ENCODE data around the gene AQP1. TPM values are rescaled to one million over a fixed set of nuclear protein-coding genes. Genes with fewer than 3 reads are reported as not detected.

The AQP1 gene
- total RNA-seq, 1 experiment from 2014 or later, result 1.2 TPM

- no peaks in the 10 kb centered on the region for H3K9me3 ChIP-seq (ENCODE audit: low read length)
- no peaks in the 10 kb centered on the region for H3F3A ChIP-seq (ENCODE audit: low read length, unreplicated experiment)
- no peaks in the 10 kb centered on the region for H3K9me2 ChIP-seq (replicated peaks; ENCODE audit: low read length)
- no peaks in the 10 kb centered on the region for H3K36me3 ChIP-seq (ENCODE audit: low read depth, low read length)
- no peak for TF ChIP-seq CTCF (conservative IDR thresholded peaks at IDR 0.05; ENCODE audit: low read depth, low read length)
- no peak for TF ChIP-seq EZH2 (IDR thresholded peaks at IDR 0.05; ENCODE audit: low read length, unreplicated experiment)
- no peak for TF ChIP-seq EZH2phosphoT487 (IDR thresholded peaks at IDR 0.05; ENCODE audit: borderline replicate concordance, low read length)
- CTCF ChIA-PET, result interaction anchor here (1.2 kb wide), 1 partner anchor 188 kb away, joined by 3 read pairs; no protein-coding TSS in a partner anchor
- no peaks in the 10 kb centered on the region for H4K20me1 ChIP-seq (ENCODE audit: low read length)
- no TSS peak for BruUV-seq (replicated peaks)
- DNase-seq (no peak), ATAC-seq (no peak)
- H3K4me1 ChIP-seq (ENCODE audit: insufficient read depth, low read length), result 0 out of 2 replicates have a peak, but pooled peaks cover 5% of the 10 kb centered on the region
- no peak overlapping the region for H3K9ac ChIP-seq (ENCODE audit: low read length)
- no peak overlapping the region for H3K4me3 ChIP-seq (ENCODE audit: low read length)
- H3K27ac ChIP-seq (ENCODE audit: low read length), result no peak overlapping the region
- no peak overlapping the region for H2AFZ ChIP-seq (ENCODE audit: low read length)
- intact Hi-C loops (cut with micrococcal nuclease), result no loop called here
- POLR2A ChIA-PET (ENCODE audit: unreplicated experiment), result no interaction called here
- H3K27me3 ChIP-seq (ENCODE audit: low read length), result peaks cover 2% of the 10 kb centered on the region; the same call in 1 of the 2 replicates
- H3K79me2 ChIP-seq (ENCODE audit: low read length), result no peaks in the 10 kb centered on the region
- H3K4me2 ChIP-seq (ENCODE audit: low read length), result no peak overlapping the region
Observed at GRCh38 chr7:30934732-30935568, 23.3 kb downstream of the AQP1 start.

- Histone ChIP-seq H3K36me3 (ENCODE audit: low read depth, low read length) (no peaks in the 10 kb centered on the region), H4K20me1 (ENCODE audit: low read length) (no peaks in the 10 kb centered on the region), H3K9ac (ENCODE audit: low read length) (no peak overlapping the region), H3K79me2 (ENCODE audit: low read length) (no peaks in the 10 kb centered on the region), H3K27ac (ENCODE audit: low read length) (no peak overlapping the region), H2AFZ (ENCODE audit: low read length) (no peak overlapping the region), H3K9me2 (replicated peaks; ENCODE audit: low read length) (no peaks in the 10 kb centered on the region), H3K27me3 (ENCODE audit: low read length) (peaks cover 6% of the 10 kb centered on the region), H3K4me1 (ENCODE audit: insufficient read depth, low read length) (0 out of 2 replicates have a peak, but pooled peaks cover 5% of the 10 kb centered on the region), H3K4me3 (ENCODE audit: low read length) (no peak overlapping the region), H3F3A (ENCODE audit: low read length, unreplicated experiment) (no peaks in the 10 kb centered on the region), H3K4me2 (ENCODE audit: low read length) (no peak overlapping the region), H3K9me3 (ENCODE audit: low read length) (no peaks in the 10 kb centered on the region)
- TF ChIP-seq EZH2phosphoT487 (IDR thresholded peaks at IDR 0.05; ENCODE audit: borderline replicate concordance, low read length) (no peak), CTCF (conservative IDR thresholded peaks at IDR 0.05; ENCODE audit: low read depth, low read length) (no peak), EZH2 (IDR thresholded peaks at IDR 0.05; ENCODE audit: low read length, unreplicated experiment) (no peak)
- no TSS peak for BruUV-seq (replicated peaks)
- ChIA-PET POLR2A (ENCODE audit: unreplicated experiment) (no interaction called here), CTCF (interaction anchor here (1.2 kb wide), 1 partner anchor 187 kb away, joined by 3 read pairs; no protein-coding TSS in a partner anchor)
- intact Hi-C loops (cut with micrococcal nuclease), result no loop called here
- no peak for ATAC-seq
- no peak for DNase-seq
Observed at GRCh38 chr7:30935569-30935877, 23.9 kb downstream of the AQP1 start.

- no TSS peak for BruUV-seq (replicated peaks)
- H3K79me2 ChIP-seq (ENCODE audit: low read length), result no peaks in the 10 kb centered on the region
- no peaks in the 10 kb centered on the region for H3K9me3 ChIP-seq (ENCODE audit: low read length)
- intact Hi-C loops (cut with micrococcal nuclease), result no loop called here
- H3K27ac ChIP-seq (ENCODE audit: low read length), result no peak overlapping the region
- ChIA-PET POLR2A (ENCODE audit: unreplicated experiment) (no interaction called here), CTCF (interaction anchor here (0.6 kb wide), 1 partner anchor 140 kb away, joined by 6 read pairs; no protein-coding TSS in a partner anchor)
- H3K9ac ChIP-seq (ENCODE audit: low read length), result no peak overlapping the region
- ATAC-seq, result no peak
- no peaks in the 10 kb centered on the region for H3K9me2 ChIP-seq (replicated peaks; ENCODE audit: low read length)
- no peak overlapping the region for H2AFZ ChIP-seq (ENCODE audit: low read length)
- H3K4me2 ChIP-seq (ENCODE audit: low read length), result no peak overlapping the region
- no peak for TF ChIP-seq CTCF (conservative IDR thresholded peaks at IDR 0.05; ENCODE audit: low read depth, low read length)
- H3K4me1 ChIP-seq (ENCODE audit: insufficient read depth, low read length), result 0 out of 2 replicates have a peak, but pooled peaks cover 5% of the 10 kb centered on the region
- no peak for DNase-seq
- H4K20me1 ChIP-seq (ENCODE audit: low read length), result no peaks in the 10 kb centered on the region
- peaks cover 19% of the 10 kb centered on the region for H3K27me3 ChIP-seq (ENCODE audit: low read length)
- H3K4me3 ChIP-seq (ENCODE audit: low read length), result no peak overlapping the region
- H3K36me3 ChIP-seq (ENCODE audit: low read depth, low read length), result no peaks in the 10 kb centered on the region
- no peaks in the 10 kb centered on the region for H3F3A ChIP-seq (ENCODE audit: low read length, unreplicated experiment)
Observed at GRCh38 chr7:30936650-30937245, 25.1 kb downstream of the AQP1 start.

Measured in PC-3 (cell line).